HL-60/S4 treated with retinoic acid at 250 ng/mL for 4 days and 3 days (cell line): ENCODE measurements around the gene KRT23.

Experiments used
- in situ Hi-C: fragments of 300-500 bp; cut with MboI; formaldehyde crosslinking; loops from 2 replicates; pipeline ENCODE4 v1.7.0; 2022; ENCODE audit warnings: low sequenced_read_pairs

The KRT23 gene

GRCh38 chr17:40937384-40937819 lies at the start of gene KRT23:
Gene KRT23 (minus strand): TSS chr17:40937646. CDS start chr17:40936603, 1,043 bp downstream.
- in situ Hi-C loops, result no loop called here

DNA sequence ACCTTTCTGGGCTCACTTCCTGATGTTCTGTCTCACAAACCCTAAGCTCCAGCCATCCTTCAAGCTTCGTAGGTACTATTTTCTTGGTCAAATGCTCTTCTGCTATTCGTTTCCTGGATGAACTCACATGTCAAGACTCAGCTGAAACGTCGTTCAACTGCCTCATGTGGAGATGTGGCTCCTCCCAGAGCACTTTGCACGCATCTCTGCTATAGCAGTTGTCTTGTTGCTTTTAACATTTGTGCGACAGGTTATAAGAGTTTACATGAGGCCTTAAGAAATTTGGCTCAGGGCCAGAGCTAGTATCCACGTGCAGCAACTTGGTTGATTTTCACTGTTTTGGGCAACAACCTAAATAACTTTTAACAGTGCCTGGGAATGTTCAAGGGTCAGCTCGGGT lies 49.5 kb upstream of the KRT23 start:
- in situ Hi-C loops, result no loop called here

- in situ Hi-C loops, result no loop called here
Measured at GRCh38 chr17:40984226-40984625, 46.8 kb upstream of the KRT23 start, which contains the start of gene KRT40. Gene KRT40 (minus strand): TSS chr17:40984326. CDS start chr17:40984273, 53 bp downstream.

DNA sequence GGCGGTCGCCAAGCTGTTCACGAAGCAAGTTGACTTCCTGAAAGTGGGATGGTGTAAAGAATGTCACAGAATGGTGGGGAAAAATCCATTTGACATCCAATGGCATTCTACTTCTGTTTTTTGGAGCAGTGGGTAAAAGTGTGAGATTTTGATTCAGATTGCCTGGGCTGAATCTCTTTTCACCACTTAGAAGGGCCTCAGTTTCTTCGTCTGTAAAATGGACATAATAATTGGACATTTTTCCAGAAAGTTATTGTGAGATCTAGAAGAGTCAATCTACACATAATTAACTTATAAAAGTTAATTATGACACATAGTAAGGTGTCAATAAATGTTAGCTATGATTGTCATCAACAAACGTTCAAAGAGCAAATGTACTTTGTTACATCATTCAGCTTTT lies 43.7 kb upstream of the KRT23 start:
- in situ Hi-C loops, result no loop called here

DNA sequence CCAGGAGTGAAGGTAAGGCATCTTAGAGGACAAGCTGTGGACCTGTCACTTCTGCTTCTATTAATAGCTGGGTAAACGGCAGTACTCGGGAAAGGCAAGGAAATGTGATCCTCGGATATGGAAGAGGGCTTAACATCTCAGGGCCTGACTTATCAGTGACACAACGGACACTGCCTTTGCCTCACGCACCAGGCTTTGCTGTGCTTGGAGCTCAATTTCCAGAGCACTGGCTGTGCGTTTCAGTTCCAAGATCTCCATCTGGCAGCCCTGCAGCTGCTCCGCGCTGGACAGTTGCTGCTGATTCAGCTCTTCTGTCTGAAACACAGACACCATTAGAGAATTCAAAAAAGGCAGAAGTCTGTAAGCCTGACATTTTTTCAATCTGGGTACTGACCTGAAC lies 43.1 kb upstream of the KRT23 start:
- in situ Hi-C loops, result no loop called here

DNA sequence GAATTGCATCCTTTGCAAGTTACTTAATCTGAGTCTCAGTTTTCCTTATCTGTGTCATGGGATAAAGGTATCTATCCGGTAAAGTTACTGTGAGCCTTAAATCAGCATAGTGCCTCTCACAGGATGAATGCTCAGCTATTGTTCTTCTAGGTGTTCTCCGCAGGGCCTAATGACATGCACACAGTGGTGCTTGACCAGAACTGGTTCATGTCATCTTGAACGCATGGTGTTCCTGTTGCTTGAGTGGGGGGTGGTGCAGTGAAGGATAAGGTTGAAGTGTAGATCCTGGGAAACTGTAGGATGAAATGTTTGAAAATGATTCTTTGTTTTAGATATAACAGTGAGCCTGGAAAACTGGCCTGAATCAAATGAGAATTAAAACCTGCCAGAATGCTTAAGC lies 42.7 kb upstream of the KRT23 start:
- in situ Hi-C loops, result no loop called here

DNA sequence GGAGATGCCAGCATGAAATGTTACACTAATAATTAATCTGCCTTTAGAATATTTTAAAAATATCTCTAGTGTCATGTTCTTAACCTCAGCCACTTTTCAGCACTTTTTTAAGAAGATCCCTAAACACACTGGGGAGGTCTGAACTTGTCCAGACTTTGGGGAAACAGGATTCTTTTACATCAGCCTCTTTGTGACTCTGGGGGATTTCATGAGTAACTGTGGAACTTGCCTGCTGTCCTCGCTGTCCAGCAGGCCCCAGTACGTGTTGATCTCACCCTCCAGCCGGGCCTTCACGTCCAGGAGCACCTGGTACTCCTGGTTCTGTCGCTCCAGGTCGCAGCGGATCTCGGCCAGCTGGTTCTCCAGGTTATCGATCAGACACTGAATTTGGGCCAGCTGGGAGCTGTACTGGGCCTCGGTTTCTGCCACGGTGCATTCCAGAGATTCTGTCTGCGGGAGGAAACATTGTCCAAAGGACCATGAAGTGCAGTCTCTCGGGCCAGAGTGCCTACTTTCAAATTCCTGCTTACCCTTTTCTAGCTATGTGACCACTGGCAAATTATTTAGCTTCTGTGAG lies 41.2 kb upstream of the KRT23 start:
- in situ Hi-C loops, result no loop called here

GRCh38 chr17:40975516-40975915 lies 38.1 kb upstream of the KRT23 start:
- in situ Hi-C loops, result no loop called here

GRCh38 chr17:40974366-40974765 lies 36.9 kb upstream of the KRT23 start:
- in situ Hi-C loops, result no loop called here

GRCh38 chr17:40967582-40967981 lies 30.1 kb upstream of the KRT23 start:
- in situ Hi-C loops, result no loop called here

GRCh38 chr17:40966848-40967247 lies 29.4 kb upstream of the KRT23 start, which contains the start of gene KRT39:
Gene KRT39 (minus strand): TSS chr17:40966948. CDS start chr17:40966856, 92 bp downstream.
- in situ Hi-C loops, result no loop called here

DNA sequence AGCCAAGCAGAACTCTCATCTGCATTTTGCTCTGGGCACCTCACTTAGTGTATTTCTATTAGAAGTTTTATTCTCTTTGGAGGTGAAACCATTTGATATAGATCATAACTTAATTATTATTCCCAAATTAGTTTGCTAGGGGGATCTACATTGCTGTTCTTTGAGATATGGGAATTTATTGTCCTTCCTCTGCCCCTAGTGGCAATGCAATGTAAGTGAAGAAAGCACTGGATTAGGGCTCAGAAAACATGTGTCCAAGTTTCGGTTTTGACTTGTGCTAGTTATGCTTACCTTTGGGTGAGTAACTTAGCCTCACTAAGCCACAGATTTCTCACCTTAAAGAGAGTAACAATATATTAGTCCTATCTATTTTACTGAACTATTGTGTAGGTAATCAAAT lies 26.4 kb upstream of the KRT23 start:
- in situ Hi-C loops, result no loop called here

GRCh38 chr17:40962059-40962561 lies 24.7 kb upstream of the KRT23 start:
- in situ Hi-C loops, result no loop called here

DNA sequence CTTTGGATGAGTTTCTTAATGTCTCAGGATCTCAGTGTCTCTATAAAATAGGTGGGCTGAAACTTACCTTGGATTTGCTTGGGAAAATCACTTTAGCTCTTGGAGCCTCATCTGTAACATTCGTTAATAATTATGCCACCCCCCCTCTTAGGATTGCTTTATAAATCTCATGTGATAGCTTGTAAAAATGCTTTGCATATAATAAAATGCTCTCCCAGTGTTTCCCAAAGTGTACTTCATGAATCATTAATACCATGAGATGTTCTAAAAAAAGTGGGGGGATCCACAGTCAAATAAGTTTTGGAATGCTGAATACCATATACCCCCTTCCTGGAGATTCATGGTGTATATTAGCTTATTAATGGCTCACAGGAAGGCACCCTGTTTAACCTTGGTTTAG lies 24.1 kb upstream of the KRT23 start:
- in situ Hi-C loops, result no loop called here

DNA sequence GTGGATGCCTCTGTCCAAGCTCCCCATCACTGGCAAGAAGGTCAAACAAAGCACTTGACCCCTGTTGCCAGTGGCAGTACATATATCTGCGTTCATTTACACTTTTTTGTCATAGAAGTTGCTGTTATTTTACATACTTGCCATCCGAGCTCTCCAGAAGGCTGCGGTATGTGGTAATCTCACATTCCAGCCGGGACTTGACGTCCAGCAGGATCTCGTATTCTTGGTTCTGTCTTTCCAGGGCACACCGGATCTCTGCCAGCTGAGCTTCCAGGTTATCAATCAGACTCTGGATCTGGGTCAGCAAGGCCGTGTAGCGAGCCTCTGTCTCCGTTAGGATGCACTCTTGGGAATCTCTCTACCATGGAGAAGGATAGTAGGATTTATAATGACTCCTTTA lies 22.7 kb upstream of the KRT23 start:
- in situ Hi-C loops, result no loop called here

GRCh38 chr17:40958086-40958953 lies 20.9 kb upstream of the KRT23 start:
- in situ Hi-C loops, result no loop called here

DNA sequence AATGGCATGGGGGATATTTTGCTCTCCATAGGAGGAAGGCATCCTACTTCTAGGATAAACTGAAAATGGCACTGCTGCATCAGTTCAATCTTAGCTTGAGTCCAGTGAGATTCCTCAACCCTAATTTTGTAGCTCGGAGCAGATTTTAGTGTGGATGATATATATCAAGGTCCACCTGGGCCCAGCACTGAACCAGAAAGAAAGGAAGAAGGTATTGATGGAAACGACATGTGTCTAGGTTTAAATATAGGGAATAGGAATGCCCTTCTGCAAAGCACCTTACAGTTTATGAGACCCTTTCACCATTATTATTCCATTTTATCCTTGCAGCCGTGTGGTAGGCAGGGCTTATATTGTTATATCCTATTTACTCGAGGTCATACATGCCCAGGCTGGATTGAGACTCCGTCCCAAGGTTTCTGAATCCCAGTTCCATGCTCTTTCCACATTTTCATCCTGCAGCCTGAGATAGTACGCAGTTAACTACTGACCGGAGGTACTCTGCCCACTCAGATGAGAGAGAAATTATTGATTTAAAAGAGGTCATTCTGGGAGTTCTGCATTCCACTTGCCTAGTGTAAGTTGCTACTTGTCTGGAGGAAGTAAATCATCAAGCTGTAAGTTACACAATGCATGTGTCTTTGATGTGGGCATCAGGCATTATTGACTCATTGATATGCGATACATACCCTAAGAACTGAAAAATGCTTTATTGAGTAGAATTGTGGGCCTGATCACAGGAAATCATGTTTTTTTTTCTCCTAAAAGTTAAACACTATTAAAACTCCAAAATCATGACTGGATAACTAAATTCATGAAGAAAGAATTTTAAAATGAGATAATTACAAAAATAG lies 19.2 kb upstream of the KRT23 start:
- in situ Hi-C loops, result no loop called here

GRCh38 chr17:40953881-40954280 lies 16.4 kb upstream of the KRT23 start:
- in situ Hi-C loops, result no loop called here

DNA sequence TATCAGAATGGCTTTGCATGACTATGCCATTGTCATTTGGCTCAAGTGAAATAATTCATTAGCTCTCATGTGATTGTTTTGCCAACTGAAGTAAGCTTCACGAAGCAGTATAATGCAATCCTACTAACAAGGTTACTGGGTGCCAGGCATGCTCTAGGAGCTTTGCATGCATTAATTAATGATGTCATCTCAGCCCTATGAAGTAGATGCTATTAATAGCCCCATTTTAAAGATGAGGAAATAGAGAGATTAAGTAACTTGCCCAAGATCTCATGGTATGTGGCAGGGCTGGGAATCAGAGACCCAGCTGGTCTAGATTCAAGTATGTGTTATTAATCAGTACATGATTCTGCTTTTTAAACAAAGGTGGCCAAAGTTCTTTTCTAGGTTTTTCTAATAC lies 15.2 kb upstream of the KRT23 start:
- in situ Hi-C loops, result no loop called here

DNA sequence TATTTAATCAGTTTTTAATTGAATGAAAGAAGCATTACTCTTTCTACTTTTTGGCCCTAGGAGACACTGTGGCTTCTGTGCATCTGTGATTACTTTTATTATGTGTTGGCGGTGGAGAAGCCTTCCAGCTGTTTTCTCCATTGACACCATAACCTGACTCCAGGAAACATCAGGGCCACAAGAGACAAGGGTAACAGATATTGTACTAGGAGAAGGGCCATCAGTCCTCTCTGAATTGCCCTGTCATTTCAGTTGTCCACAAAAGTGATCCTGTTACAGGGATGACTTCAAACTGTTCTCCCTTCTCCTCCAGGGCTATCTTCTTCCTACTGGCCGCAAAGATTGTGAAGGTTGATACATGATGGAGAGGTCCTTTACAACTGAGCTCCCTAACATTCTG lies 14.7 kb upstream of the KRT23 start:
- in situ Hi-C loops, result no loop called here

GRCh38 chr17:40951011-40951622 lies 13.7 kb upstream of the KRT23 start:
- in situ Hi-C loops, result no loop called here
